H1 (cell line): Measurements from ENCODE around the gene ANKRD11. TPM values are rescaled to one million over a fixed set of nuclear protein-coding genes. Genes with fewer than 3 reads are reported as not detected.

Experiments
- CTCF ChIA-PET: fragments of 300-600 bp; sonication (Branson Sonifier 250); formaldehyde crosslinking; loops from one replicate; lab custom pipeline; 2021; ENCODE audit not compliant: partially characterized antibody; lab: Charles Lee
- POLR2A ChIA-PET: fragments of 300-600 bp; sonication (Branson Sonifier 250); formaldehyde crosslinking; loops from one replicate; lab custom pipeline; 2021; ENCODE audit warnings: inconsistent platforms; ENCODE audit not compliant: partially characterized antibody; lab: Charles Lee
- DNase-seq, 2 experiments: peaks; one replicate each; pipeline versions ENCODE4 v3.0.0 to v3.0.0-alpha.2; 2010 to 2022; ENCODE audit warnings: low spot score in 2 of 2, low read depth in 1 of 2, mixed read lengths in 1 of 2
- FAIRE-seq: peaks from 2 replicates; lab custom pipeline; 2011; peaks lifted over from hg19 to GRCh38; lab: Jason Lieb, UNC
- H2AFZ ChIP-seq: 2 replicates; pipeline ENCODE4 v1.8.1; 2012; ENCODE audit warnings: low read length, inconsistent platforms
- H2AK5ac ChIP-seq: 2 replicates; pipeline ENCODE4 v1.6.1; 2013; ENCODE audit warnings: low read depth, low read length
- H2BK120ac ChIP-seq: replicated peaks from 2 replicates; pipeline ENCODE3; 2013; ENCODE audit warnings: low read depth, low read length, inconsistent platforms
- H2BK12ac ChIP-seq: 2 replicates; pipeline ENCODE4 v1.6.1; 2013; ENCODE audit warnings: low read depth, low read length
- H2BK15ac ChIP-seq: 2 replicates; pipeline ENCODE4 v1.6.1; 2013; ENCODE audit warnings: low read length
- H2BK20ac ChIP-seq: 2 replicates; pipeline ENCODE4 v1.6.1; 2013; ENCODE audit warnings: low read length
- H2BK5ac ChIP-seq: 2 replicates; pipeline ENCODE4 v1.6.1; 2013; ENCODE audit warnings: low read depth, low read length
- H3K14ac ChIP-seq: 2 replicates; pipeline ENCODE4 v1.6.1; 2013; ENCODE audit warnings: inconsistent platforms; ENCODE audit not compliant: insufficient read length
- H3K18ac ChIP-seq: 2 replicates; pipeline ENCODE4 v1.6.1; 2013; ENCODE audit warnings: low read length; ENCODE audit errors: extremely low read depth
- H3K23ac ChIP-seq: 2 replicates; pipeline ENCODE4 v1.6.1; 2013; ENCODE audit warnings: inconsistent platforms; ENCODE audit not compliant: insufficient read length
- H3K23me2 ChIP-seq: 2 replicates; pipeline ENCODE4 v1.6.1; 2013; ENCODE audit warnings: low read depth, low read length
- H3K27ac ChIP-seq: 2 replicates; pipeline ENCODE4 v1.6.1; 2011; ENCODE audit warnings: low read depth, low read length, inconsistent platforms
- H3K27me3 ChIP-seq, 4 experiments: replicated peaks in 1 of 4; 1 replicate in 1 of 4; 2 replicates in 3 of 4; pipeline versions ENCODE4 v1.6.1 to v1.8.1; 2011 to 2013; ENCODE audit warnings: low read length in 3 of 4, mild to moderate bottlenecking in 3 of 4, inconsistent platforms in 2 of 4, mixed read lengths in 2 of 4, moderate library complexity in 1 of 4; ENCODE audit not compliant: control insufficient read depth in 3 of 4, insufficient read depth in 3 of 4; ENCODE audit errors: extremely low read depth in 1 of 4
- H3K36me3 ChIP-seq, 4 experiments: 2 replicates each; pipeline versions ENCODE4 v1.6.1 to v1.8.1; 2011 to 2013; ENCODE audit warnings: mild to moderate bottlenecking in 4 of 4, low read length in 3 of 4, moderate library complexity in 2 of 4, control low read depth in 1 of 4, inconsistent platforms in 1 of 4; ENCODE audit not compliant: insufficient read depth in 4 of 4, control insufficient read depth in 2 of 4
- H3K4ac ChIP-seq: replicated peaks from 2 replicates; pipeline ENCODE3; 2013; ENCODE audit warnings: low read length, low read depth, mixed read lengths, inconsistent platforms; ENCODE audit not compliant: insufficient read length
- H3K4me1 ChIP-seq, 4 experiments: replicated peaks in 1 of 4; 1 replicate in 1 of 4; 2 replicates in 3 of 4; pipeline versions ENCODE4 v1.6.1 to v1.8.1; 2011 to 2013; ENCODE audit warnings: low read length in 3 of 4, inconsistent platforms in 2 of 4, mixed read lengths in 1 of 4; ENCODE audit not compliant: insufficient read depth in 4 of 4, control insufficient read depth in 3 of 4
- H3K4me2 ChIP-seq, 2 experiments: 2 replicates each; pipeline versions ENCODE4 v1.6.1 to v1.8.1; 2011 to 2013; ENCODE audit warnings: low read depth in 2 of 2, low read length in 2 of 2, control low read depth in 1 of 2, inconsistent platforms in 1 of 2, mild to moderate bottlenecking in 1 of 2; ENCODE audit not compliant: insufficient read depth in 1 of 2
- H3K4me3 ChIP-seq, 4 experiments: fragments of 200-600, 300-600 bp in 1 of 4; sonication (generic), shearing (Covaris generic), sonication (Bioruptor Twin) in 1 of 4; 2 replicates each; pipeline versions ENCODE4 v1.5.1 to v1.8.1; 2011 to 2016; ENCODE audit warnings: low read length in 4 of 4, low read depth in 3 of 4, control low read depth in 2 of 4, inconsistent platforms in 2 of 4, mild to moderate bottlenecking in 2 of 4, mixed read lengths in 1 of 4, moderate library complexity in 1 of 4; ENCODE audit not compliant: insufficient read depth in 2 of 4; ENCODE audit errors: extremely low read depth in 1 of 4
- H3K56ac ChIP-seq: replicated peaks from 2 replicates; pipeline ENCODE3; 2013; ENCODE audit warnings: low read depth, mild to moderate bottlenecking, mixed read lengths, low read length, inconsistent platforms; ENCODE audit not compliant: insufficient read length
- H3K79me1 ChIP-seq: 2 replicates; pipeline ENCODE4 v1.6.1; 2013; ENCODE audit warnings: low read depth, low read length, control low read depth
- H3K79me2 ChIP-seq, 2 experiments: 2 replicates each; pipeline versions ENCODE4 v1.6.1 to v1.8.1; 2012 to 2013; ENCODE audit warnings: low read length in 2 of 2, mild to moderate bottlenecking in 2 of 2, inconsistent platforms in 1 of 2; ENCODE audit not compliant: insufficient read depth in 2 of 2, control insufficient read depth in 1 of 2
- H3K9ac ChIP-seq, 4 experiments: replicated peaks in 1 of 4; 1 replicate in 1 of 4; 2 replicates in 3 of 4; pipeline versions ENCODE4 v1.6.1 to v1.8.1; 2011 to 2013; ENCODE audit warnings: low read depth in 3 of 4, low read length in 3 of 4, control low read depth in 2 of 4, mild to moderate bottlenecking in 2 of 4, moderate library complexity in 2 of 4, inconsistent platforms in 1 of 4; ENCODE audit errors: extremely low read depth in 1 of 4
- H3K9me3 ChIP-seq, 2 experiments: 2 replicates each; pipeline versions ENCODE4 v1.6.1 to v1.8.1; 2012 to 2013; ENCODE audit warnings: mild to moderate bottlenecking in 2 of 2, moderate library complexity in 2 of 2, control low read depth in 1 of 2, inconsistent platforms in 1 of 2, low read depth in 1 of 2, low read length in 1 of 2, mixed read lengths in 1 of 2; ENCODE audit not compliant: insufficient read depth in 2 of 2
- H4K20me1 ChIP-seq, 2 experiments: replicated peaks in 1 of 2; 2 replicates each; pipeline versions ENCODE3 to v1.8.1; 2011 to 2013; ENCODE audit warnings: inconsistent platforms in 2 of 2, low read length in 2 of 2, mild to moderate bottlenecking in 1 of 2; ENCODE audit not compliant: insufficient read depth in 2 of 2, control insufficient read depth in 1 of 2
- H4K5ac ChIP-seq: 2 replicates; pipeline ENCODE4 v1.6.1; 2013; ENCODE audit warnings: low read length, low read depth, mixed read lengths, inconsistent platforms; ENCODE audit not compliant: insufficient read length
- H4K8ac ChIP-seq: 2 replicates; pipeline ENCODE4 v1.8.0; 2013; ENCODE audit warnings: mild to moderate bottlenecking, moderate library complexity, low read length, inconsistent platforms; ENCODE audit not compliant: insufficient read depth; ENCODE audit errors: extremely low read depth
- H4K91ac ChIP-seq: replicated peaks from 2 replicates; pipeline ENCODE3; 2013; ENCODE audit warnings: low read length, mixed read lengths, inconsistent platforms; ENCODE audit not compliant: insufficient read length
- CEBPB ChIP-seq: IDR thresholded peaks from 2 replicates; pipeline ENCODE4 v1.6.1; 2012; ENCODE audit warnings: low read depth, low read length
- CREB1 ChIP-seq: IDR thresholded peaks from 2 replicates; pipeline ENCODE4 v1.6.1; 2012; ENCODE audit warnings: inconsistent platforms
- CTCF ChIP-seq, 3 experiments: IDR thresholded peaks; 1 replicate in 2 of 3; 2 replicates in 1 of 3; pipeline versions ENCODE4 v1.5.1 to v1.6.1; 2011; ENCODE audit warnings: low read length in 3 of 3, mild to moderate bottlenecking in 3 of 3, inconsistent platforms in 2 of 3, low read depth in 1 of 3, moderate library complexity in 1 of 3; ENCODE audit not compliant: insufficient read depth in 1 of 3; ENCODE audit errors: control extremely low read depth in 1 of 3
- GABPA ChIP-seq: IDR thresholded peaks from 2 replicates; pipeline ENCODE4 v1.6.1; 2011; ENCODE audit warnings: mild to moderate bottlenecking, low read length, moderate library complexity, borderline replicate concordance; ENCODE audit not compliant: insufficient read depth
- JUND ChIP-seq: IDR thresholded peaks from 2 replicates; pipeline ENCODE4 v1.6.1; 2011; ENCODE audit warnings: mild to moderate bottlenecking, improper control_type of control experiment, low read length
- TEAD4 ChIP-seq: IDR thresholded peaks from 2 replicates; pipeline ENCODE4 v1.6.1; 2012; ENCODE audit warnings: low read depth, low read length, inconsistent platforms, mixed read lengths
- ZNF274 ChIP-seq: IDR thresholded peaks from 2 replicates; pipeline ENCODE4 v1.7.0; 2012; ENCODE audit warnings: low read length, borderline replicate concordance; ENCODE audit errors: extremely low read depth
- WGBS, 2 experiments: shearing (Covaris generic) in 1 of 2; methylation state at CpG; one replicate each; pipeline versions ENCODE4 v1.1.6 to v1.1.7; 2013 to 2015; ENCODE audit warnings: low lambda C conversion rate in 2 of 2, mixed read lengths in 2 of 2, inconsistent platforms in 1 of 2, low coverage in 1 of 2, missing lambda C conversion rate in 1 of 2; ENCODE audit not compliant: insufficient replicate concordance in 2 of 2, insufficient coverage in 1 of 2, insufficient read length in 1 of 2; ENCODE audit errors: extremely low coverage in 1 of 2, missing lambda C conversion rate in 1 of 2; 5-methylcytosine and 5-hydroxymethylcytosine counted together
- polyA plus RNA-seq, 7 experiments: library from polyadenylated mRNA; depleted of rRNA in 3 of 7; stranded (reverse) in 5 of 7; unstranded in 2 of 7; fragments of >200 nt in 5 of 7; fragments of 200-250 nt in 2 of 7; gene quantifications; 1 replicate in 5 of 7; 2 replicates in 1 of 7; 4 replicates in 1 of 7; pipeline versions ENCODE4 v1.2.1 to v1.2.3, GENCODE V29; 2011 to 2013; ENCODE audit warnings: missing spikeins in 2 of 7, mixed read lengths in 2 of 7
- total RNA-seq: library from RNA; stranded (reverse); fragmentation: NEBNext Ultra II Directional; extraction: Animal tissue kit (Norgen Biotek cat#: 25700); gene quantifications from 2 replicates; pipeline ENCODE4 v1.2.1, GENCODE V29; 2021

The ANKRD11 gene
- total and polyA plus RNA-seq, 2 of the 8 experiments (the other 6 are each of a cell fraction or from before 2014, with no cell fraction given), result 46.5 to 142 TPM

GRCh38 chr16:89400740-89401139 lies 89.6 kb downstream of the ANKRD11 start:
- H3K9me3 ChIP-seq, result no peaks in the 10 kb centered on the region
- TF ChIP-seq ZNF274, result no peak
- TF ChIP-seq CREB1, result no peak
- TF ChIP-seq JUND, result no peak
- no peak for TF ChIP-seq CTCF (IDR thresholded peaks at IDR 0.05; ENCODE audit: control extremely low read depth in 1 of 3, insufficient read depth in 1 of 3, low read depth in 1 of 3, low read length in 3 of 3)
- TF ChIP-seq TEAD4, result no peak
- TF ChIP-seq GABPA, result no peak
- TF ChIP-seq CEBPB, result no peak
- TF ChIP-seq, all 59 proteins: peak for 0
- Histone ChIP-seq H3K9ac (no peak overlapping the region), H2AFZ (no peak overlapping the region), H3K18ac (no peak overlapping the region), H4K8ac (no peak overlapping the region), H2BK15ac (no peak overlapping the region), H3K79me2 (peaks cover 45 to 93% of the 10 kb centered on the region in 2 experiments), H3K27ac (no peak overlapping the region), H2BK120ac (no peak overlapping the region), H3K79me1 (peaks cover 27% of the 10 kb centered on the region), H3K4ac (no peak overlapping the region), H3K4me2 (no peak overlapping the region), H4K20me1 (peaks cover 54 to 62% of the 10 kb centered on the region in 2 experiments), H3K23me2 (no peaks in the 10 kb centered on the region; the same call in 1 of the 2 replicates), H3K23ac (no peak overlapping the region), H2BK12ac (no peak overlapping the region), H3K27me3 (no peaks in the 10 kb centered on the region), H3K56ac (no peak overlapping the region), H3K14ac (no peak overlapping the region), H3K36me3 (no peaks in the 10 kb centered on the region), H3K4me1 (peaks cover 7 to 28% (median 17%) of the 10 kb centered on the region in 4 experiments), H2AK5ac (no peak overlapping the region), H3K4me3 (no peak overlapping the region), H4K5ac (no peak overlapping the region), H2BK5ac (no peak overlapping the region), H4K91ac (no peak overlapping the region), H2BK20ac (no peak overlapping the region)
- DNase-seq (no peak), FAIRE-seq (no peak)
- ChIA-PET POLR2A (no interaction called here), CTCF (no interaction called here)
- 91% methylated on average over 6 of the region's 14 CpGs; no CpG with 5 or more reads in 1 of the 2 experiments for WGBS, 2 experiments
